Glomerular visceral epithelial cell (primary cell): ENCODE data around the gene DYRK1A.

Experiments used
- DNase-seq: peaks from one replicate; pipeline ENCODE4 v3.0.0-alpha.2; 2016; ENCODE audit errors: extremely low spot score

DYRK1A gene

DNA sequence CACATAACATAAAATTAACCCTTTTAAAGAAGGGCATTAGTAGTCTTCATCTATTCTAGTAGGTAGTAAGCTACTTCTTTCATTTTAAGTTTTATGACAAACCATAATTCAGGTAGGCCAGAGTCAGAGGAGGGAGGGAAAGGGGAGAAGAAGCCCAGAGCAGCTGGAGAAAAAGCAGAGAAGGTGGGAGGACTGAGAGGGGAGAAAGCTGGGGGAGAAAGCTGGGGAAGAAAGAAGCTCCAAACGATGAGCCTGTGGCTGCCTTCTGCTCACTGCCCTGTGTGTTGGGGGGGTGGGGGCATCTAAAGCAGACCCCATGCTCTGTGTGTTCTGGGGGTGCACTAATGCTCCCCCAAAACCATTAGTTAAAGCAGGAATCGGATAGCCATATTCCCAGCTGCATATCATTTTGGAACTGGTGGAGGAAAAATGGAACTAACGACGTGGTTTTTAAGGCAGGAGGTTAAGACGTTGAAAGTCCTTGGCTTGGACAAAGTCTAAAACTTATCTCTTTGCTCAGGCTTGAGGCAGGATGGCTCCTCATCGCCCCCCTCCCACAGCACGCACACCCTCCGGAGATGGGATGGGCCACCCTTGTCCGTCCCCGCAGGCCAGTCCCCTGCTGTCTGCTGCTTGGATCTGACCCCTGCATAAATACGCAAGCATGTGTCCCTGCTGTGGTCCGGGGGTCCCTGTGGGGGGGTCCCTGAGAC lies 184.2 kb downstream of the DYRK1A start:
- no peak for DNase-seq

DNA sequence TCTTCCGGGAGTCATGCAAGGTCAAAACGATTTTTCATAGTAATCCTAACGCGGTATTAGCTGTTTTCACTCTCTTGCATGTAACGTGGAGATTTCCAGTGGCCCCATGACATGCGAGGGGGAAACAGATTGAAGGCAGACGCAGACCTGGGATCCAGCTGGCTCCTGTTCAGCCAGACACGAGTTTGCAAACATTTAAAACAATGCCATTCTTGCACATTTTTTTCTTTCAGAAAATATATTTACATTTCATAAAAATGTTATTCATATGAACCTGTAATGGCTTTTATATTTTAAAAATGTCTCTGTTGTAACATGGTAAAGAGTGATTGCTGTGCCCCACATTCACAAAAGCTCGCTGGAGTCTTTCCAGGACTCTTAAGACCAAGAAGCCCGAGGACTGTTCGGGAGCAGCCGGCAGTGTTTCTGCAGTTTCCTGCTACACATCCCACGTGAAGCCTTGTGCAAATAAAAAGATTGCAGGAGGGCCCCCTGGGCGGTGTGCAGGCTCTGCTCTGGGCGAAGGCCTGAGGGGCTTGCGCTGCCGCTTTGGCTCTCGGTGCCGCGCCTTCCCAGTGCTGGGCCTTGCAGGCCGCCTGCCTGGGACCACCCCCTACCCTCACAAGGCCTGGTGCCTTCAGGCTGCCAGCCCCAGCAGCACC lies 184.9 kb downstream of the DYRK1A start:
- no peak for DNase-seq

DNA sequence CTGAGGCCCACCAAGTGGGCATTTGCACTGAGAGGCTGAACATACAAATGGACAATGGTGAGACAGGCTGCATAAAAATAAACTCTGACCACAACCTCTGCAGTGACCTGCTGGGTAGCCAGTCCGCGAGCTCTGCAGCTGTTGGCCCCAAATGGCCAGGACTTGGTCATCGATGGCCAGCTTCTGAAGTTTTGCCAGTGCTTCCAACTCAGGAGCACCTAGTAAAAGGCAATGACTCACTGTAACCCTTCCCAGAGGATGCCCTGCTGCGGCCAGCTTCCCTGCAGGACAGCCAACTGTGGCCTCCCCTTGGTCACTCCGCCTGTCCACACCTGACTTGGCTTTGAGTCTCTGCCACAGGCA lies 185.4 kb downstream of the DYRK1A start:
- peak; percentile 28 for DNase-seq

DNA sequence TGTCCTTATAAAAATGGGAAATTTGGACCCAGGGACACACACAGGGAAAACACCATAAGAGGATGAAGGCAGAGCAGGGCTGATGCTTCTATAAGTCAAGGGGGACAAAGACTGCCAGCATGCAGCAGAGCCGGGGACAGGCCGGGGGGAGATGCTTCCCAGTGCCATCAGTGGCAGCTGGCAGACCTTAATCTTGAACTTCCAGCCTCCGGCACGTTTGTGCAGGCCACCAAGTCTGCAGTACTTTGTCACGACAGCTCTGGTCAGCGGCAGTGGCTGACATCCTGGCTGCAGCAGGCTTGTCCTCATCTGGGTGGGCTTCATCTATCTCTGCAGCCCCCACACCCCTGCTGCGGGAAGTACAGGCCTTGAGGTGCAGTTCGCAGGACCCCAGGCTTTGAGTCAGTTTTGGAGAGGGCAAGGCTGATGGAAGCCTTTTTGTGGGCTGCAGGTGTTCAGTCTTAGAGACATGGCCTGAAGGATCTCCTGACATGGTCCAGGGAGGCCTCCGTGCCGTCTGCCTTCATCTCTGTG lies 186.0 kb downstream of the DYRK1A start:
- DNase-seq: no peak

DNA sequence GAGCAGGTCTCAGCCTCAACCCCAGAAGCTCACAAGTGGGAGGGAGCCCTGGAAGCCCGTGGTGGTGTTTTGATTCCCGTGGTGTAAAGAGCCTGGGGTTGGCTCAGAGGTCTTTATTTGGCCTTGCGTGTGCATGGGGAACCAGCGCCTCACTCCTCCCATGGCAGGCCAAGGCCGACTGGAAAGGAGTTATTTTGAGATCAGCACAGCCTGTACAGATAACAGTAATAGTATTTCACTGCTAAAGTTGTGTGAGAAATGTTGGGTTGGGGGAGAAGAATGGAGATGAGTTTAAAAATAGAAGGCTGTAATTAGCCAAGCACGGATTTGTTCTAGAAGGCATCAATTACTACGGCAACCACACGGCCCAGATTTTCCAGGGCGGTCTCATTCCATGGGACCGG lies 186.5 kb downstream of the DYRK1A start:
- DNase-seq: no peak

DNA sequence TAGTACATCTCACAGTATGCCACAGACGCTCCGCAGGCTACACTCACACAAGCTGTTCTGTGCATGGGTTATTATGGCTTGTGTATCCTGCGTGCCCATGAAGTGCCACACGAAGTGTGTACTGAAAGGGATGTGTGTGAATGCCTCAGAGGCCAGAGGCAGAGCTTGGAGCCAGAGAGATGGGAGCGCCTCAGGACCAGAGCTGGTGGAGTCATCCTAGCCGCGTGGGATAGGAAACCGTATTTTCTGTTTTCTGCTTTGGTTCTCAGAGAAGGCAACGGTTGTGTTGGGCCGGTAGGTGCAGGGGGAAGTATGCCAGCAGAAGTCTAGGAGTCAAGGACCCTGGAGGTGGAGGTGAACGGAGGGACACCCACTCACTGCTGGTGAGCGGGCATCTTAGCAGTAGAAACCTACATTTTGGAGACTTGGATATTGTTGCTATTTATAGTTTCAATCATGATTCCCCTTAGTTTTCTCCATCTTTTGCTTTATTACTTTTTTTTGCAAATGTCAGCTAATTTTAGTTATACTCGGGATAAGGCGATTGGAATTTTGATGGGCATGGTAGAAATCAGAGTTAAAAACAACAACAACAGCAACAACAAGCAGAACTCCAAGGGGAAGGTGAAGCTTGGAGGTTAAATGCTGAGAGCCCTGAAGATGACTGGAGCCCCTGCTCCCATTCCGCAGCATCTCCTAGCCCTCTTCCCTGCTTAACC lies 188.2 kb downstream of the DYRK1A start:
- DNase-seq: no peak

DNA sequence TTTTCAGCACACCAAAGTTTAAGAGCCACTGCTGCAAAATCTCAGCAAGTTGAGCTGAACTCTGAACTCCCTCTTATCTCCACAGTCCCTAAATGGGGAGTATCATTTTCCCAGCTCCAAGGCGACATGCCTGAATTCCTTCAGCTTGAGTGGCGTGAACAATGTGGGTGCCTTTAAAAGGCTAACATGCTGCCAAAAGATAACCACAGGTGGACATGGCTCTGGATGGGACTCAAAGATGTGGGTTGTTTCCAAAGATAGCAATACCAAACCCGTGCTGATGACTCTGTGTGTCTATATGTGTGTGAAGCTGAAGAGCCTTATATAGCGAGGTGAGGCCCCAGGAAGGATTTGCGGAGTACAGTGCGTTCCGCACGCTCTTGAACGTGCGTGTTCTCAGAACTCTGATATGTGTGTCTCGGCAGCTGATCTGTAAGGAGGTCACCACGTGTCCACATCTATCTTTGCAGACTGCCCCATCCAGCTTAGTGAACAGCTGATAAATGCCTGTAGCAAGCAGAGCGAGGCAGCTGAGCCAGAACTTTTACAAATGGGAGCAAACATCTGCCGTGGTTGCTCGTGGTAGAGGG lies 189.2 kb downstream of the DYRK1A start:
- no peak for DNase-seq

DNA sequence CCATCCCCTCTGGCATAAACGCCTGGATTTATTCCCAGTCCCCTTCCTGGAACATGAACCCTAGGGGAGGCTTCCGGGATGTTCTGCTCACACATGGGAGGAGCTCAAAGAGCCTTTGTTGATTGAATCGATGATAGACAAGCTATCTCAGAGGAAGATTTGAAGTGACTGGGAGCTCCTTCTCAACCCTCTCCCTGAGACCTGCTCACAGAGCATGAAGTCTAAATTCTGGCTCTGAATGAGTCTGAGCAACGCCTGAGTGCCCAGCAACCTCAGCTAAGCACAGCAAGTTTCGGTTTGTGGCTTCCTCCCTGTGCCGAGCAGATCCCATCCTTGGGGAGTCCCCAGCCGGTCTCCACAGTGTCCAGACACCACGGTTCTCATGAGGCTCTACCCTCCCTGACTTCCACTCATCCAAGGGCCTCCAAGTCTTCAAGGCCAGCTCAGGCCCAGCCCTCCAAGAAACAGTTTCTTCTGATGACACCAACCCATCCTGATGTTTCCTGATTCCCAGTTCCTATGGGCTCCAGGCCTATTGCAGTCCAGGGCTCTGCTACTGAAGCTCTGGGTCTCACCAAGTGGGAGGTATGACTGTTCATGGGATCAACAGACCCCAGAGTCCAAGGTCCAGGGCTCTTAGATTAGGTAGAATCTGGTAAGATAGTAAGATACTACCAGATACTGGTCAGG lies 190.8 kb downstream of the DYRK1A start:
- peak; percentile 81 for DNase-seq

DNA sequence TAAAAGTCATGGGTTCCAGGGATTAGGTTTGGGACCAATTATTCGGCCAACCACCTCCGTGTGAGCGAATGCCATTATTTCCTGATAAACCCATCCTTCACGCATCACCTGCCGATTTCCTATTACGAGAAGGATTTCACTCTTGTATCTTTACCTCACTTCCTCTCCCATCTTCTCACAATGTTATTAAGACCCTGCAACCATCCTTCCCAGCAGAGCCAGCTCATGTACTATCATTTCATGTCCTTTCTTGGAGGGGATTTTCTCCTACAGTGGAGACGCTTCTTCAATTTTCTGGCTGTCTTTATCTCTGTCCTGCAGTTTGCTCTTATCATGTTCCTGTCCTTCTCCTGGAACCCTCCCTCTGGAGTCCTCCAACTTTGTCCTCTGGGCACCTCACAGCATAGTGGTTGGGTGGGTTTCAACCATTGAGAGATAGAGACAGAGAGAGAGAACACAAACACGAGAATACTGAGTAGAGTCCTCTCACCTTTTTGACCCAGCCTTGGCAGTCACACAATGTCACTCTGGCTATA lies 192.2 kb downstream of the DYRK1A start:
- no peak for DNase-seq

DNA sequence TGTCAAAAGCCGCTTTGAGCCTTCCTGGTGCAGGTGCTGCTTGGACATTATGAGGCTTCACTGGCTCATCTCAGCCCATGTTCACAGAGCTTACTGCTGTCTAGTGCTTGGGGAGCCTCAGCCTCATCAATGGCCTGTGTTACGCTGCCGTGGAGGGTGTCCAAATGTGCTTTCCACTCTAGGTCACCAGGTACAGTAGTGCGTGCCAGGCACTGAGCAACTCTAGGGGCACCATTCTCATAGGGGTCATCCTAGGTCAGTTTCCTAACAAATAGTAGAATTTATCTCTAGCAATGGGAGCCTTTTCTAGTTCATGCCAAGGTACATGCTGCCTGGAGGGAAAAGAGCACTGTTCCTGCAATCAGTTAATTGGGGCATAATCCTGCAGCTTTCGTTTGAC lies 193.8 kb downstream of the DYRK1A start:
- no peak for DNase-seq

DNA sequence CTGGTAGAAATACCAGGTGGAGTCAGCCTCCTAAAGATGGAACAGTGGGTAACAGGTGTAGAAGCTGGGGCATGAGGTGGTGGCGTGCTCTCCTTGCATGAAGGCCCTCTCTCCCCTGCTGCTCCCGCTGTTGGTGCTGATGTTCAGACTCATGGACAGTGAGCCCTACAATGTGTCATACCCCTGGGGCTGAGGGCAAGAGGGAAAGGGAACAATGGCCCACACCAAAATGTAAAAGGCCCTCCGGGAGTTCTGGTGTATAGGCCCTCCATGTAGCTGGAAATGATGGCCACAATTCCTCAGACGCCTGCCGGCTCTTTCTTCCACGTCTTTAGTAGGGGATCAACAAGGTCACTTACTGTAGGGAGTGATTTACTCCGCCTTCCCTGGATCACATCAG lies 194.9 kb downstream of the DYRK1A start:
- no peak for DNase-seq

DNA sequence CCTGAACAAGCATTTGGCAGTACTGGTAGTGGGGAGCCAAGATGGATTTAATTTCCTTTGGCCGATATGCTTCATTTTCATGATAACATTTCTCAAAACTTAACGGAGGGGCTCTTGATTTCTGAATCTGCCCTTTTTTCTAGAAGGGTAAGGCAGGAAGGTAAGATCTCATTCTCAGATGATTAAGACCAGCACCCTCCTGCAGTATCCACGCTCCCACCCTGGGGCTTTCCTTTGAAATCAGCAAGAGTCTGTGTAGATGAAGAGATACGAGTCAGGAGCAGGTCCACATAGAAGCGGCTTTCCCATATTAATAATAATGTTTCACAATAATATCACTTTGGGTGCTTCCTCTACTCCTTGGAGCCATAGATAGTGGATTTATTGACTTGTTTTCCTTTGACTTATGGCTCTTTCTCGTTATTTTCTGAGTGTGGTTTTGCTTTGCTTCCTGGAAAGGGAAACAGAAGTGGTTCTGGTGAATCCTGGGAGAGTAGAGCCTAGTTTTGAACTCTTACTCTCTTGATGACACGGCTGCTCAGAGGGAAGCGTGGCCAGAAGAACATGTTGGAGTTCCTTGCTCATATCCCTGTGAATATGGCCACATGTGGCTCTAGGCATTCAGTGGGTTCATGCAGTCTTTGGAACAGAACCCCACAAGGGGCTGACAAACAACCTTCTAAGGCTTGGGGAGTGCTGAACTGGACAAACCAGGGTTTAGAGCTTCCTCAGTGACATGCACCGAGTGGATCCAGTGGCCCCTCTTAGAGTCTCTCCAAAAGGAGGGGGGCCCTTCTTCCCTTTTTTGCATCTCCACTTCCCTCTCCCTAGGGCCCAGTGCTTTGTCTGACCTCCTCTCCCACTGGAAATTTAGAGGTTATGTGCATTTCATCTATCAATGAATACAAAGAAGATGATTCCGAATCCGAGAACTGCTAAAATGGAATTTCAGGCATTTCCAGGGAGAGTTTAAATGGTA lies 195.7 kb downstream of the DYRK1A start:
- DNase-seq: no peak

DNA sequence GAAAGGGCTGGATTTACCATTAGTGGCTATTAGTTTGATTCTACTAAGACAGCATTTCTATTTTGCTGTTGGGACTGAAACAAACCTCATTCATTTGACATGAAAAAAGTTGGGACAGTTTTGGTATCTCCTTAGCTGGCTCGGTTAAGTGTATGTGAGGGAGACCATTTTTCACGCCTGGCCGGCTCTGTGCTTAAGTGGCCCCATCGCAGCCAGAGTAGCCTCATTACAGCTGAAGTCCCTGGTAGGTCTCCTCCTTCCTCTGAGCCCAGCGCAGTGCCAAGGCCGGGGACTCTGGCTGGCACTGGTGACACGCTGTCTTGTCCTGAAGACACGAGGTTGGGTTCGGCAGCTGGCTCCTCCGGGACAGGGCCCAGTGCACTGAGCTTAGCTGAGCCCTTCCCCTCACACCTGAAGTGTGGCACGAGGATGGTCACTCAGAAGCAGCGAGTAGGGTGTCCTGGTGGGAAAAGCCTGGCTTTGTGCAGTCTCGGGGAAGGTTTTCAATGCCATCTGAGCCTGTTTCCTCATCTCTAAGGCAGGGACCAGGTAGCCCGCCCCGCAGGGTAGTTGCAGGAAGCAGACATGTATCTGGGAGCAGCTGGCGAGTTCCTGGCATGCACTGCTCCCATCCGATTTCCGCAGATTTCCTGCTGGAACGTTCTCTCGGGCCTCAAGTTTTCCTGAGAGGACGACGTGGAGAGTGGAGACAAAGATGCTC lies 196.5 kb downstream of the DYRK1A start:
- DNase-seq: no peak

DNA sequence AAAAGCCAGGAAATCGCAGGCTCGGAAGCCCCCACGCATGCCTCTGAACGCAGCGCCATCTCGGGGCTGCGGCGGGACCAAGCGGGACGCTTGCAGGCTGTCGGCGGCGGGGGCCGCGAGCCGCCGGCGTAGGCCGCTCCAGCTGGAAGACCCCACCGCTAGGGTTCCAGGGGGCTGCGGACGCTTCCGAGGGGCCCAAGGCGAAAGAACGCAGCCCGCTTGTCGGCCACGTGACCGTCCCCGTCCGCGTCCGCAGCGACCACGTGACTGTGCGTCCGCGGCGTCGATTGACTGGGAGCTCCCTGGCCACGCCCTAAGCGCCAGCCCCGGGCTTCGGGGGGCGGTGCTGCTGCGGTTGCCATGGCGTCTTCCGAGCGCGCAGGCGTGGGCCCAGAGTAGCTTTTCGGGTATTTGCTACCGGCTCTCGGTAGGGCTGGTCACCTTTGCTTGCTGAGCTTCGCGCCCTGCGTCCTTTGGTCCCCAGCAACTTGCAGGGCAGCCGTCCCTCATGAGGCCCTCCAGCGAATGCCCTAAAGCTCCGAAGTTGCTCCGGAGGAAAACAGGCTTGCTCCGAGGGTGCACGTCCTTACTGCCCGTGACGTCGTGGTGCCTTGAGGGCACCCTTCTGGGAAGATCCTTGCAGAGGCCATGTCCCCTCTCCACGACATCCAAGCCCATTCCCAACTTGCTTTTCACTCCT lies 197.2 kb downstream of the DYRK1A start:
- peak; percentile 89 for DNase-seq

DNA sequence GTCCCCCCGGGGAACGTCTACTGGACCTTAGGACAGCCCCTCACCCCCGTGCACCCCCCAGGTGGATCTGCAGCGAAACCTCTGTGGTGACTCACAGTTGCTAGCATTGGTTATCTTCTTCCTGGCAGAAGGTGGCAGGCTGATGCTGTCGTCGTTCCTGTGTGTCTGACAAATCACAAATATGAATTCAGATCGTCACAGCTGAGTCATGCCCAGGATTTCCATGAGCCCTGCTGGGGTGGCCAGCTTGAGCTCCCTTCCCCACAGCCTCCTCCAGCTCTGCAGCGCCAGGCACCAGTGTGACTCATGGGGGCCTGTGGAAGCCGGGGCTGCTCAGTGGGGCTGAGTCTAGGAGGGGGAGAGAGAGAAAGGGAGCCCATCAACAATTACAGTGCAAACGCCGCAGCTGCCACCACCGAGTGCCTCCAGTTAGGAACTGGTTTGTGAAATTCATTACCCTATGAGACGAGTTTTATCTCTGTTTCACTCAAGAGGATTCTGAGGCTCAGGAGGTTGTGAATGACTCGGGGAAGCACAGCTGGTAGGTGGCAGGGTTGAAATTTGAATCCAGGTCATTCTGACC lies 197.9 kb downstream of the DYRK1A start:
- DNase-seq: peak; percentile 97

DNA sequence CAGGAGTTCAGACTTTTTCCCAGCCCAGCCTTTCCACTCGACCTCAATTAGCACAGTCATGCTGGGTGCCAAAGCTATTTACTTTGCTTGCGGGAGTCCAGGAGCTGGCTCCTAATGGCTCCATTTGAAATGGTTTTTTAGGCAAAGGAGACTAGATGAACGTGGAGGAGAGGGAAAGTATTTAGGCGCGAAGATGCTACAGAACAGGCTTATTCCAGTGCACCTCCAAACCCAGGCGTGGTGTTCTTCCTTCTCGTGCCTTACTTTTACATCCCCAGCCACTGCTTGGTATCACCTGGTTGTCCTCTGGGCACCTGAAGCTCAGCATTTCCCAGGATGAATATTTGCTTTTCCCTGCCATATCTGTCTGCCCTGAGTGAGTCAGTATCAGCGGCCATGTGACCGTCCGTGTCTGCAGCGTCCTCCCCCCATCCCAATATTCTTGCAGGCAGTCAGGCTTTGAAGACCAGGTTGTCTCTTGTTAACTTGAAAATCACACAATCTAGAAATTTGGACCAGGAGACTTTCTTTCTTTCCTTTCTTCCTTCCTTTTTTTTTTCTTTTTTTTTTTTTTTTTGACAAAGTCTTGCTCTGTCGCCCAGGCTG lies 198.5 kb downstream of the DYRK1A start:
- no peak for DNase-seq

DNA sequence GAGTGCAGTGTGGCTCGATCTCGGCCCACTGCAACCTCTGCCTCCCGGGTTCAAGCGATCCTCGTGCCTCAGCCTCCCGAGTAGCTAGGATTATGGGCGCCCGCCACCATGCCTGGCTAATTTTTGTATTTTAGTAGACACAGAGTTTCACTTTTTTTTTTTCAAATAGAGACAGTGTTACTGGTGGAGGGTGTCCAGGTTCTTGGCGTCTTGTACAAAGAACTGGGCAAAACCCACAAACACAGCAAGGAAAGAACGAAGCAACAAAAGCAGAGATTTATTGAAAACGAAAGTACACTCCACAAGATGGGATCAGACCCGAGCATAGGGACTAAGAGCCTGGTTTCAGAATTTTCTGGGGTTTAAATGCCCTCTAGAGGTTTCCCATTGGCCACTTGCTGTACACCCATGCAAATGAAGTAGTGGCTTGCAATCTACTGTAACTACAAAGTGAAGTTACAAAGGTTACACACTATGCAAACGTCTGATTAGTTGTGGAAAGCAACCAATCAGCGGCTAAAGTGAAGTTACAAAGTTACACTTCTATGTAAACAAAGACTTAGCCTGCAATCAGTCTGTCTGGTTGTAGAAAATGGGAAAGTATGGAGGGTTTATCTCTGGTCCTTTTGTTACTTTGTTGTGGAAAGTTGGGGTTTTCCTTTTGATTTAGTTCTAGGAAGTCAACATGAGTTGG lies 199.1 kb downstream of the DYRK1A start:
- no peak for DNase-seq
